ENCODE data around the gene KMT5C. TPM values are rescaled to one million over a fixed set of nuclear protein-coding genes. Genes with fewer than 3 reads are reported as not detected.

The KMT5C gene
- total RNA-seq, 1 donor from 2014 or later = 68.4 TPM

GRCh38 chr19:55348317-55349034 lies 8.8 kb downstream of the KMT5C start:
- no peak for TF ChIP-seq CTCF (IDR thresholded peaks at IDR 0.05; ENCODE audit: unreplicated experiment)
- H3K27ac Mint-ChIP-seq = peak overlapping the region; percentile 20
- no peak overlapping the region for H3K4me3 Mint-ChIP-seq (ENCODE audit: low read depth)
- no peaks in the 10 kb centered on the region for H3K9me3 Mint-ChIP-seq (ENCODE audit: low read depth)
- peaks cover 8% of the 10 kb centered on the region for H3K36me3 Mint-ChIP-seq (ENCODE audit: insufficient read depth)
- H3K4me1 Mint-ChIP-seq (ENCODE audit: low read depth) = peaks cover 6% of the 10 kb centered on the region
- no peak for DNase-seq (ENCODE audit: low spot score, unreplicated experiment)
- peaks cover 32% of the 10 kb centered on the region for H3K27me3 Mint-ChIP-seq

GRCh38 chr19:55350620-55351315 lies 11.1 kb downstream of the KMT5C start:
- DNase-seq (ENCODE audit: low spot score, unreplicated experiment) = no peak
- Mint-ChIP-seq H3K4me3 (ENCODE audit: low read depth) (no peak overlapping the region), H3K36me3 (ENCODE audit: insufficient read depth) (peaks cover 2% of the 10 kb centered on the region), H3K9me3 (ENCODE audit: low read depth) (no peaks in the 10 kb centered on the region), H3K27ac (no peak overlapping the region), H3K4me1 (ENCODE audit: low read depth) (peaks cover 6% of the 10 kb centered on the region), H3K27me3 (peaks cover 44% of the 10 kb centered on the region)
- no peak for TF ChIP-seq CTCF (IDR thresholded peaks at IDR 0.05; ENCODE audit: unreplicated experiment)

- Mint-ChIP-seq H3K27ac (no peak overlapping the region), H3K9me3 (ENCODE audit: low read depth) (no peaks in the 10 kb centered on the region), H3K27me3 (peaks cover 56% of the 10 kb centered on the region), H3K4me1 (ENCODE audit: low read depth) (peaks cover 6% of the 10 kb centered on the region), H3K36me3 (ENCODE audit: insufficient read depth) (peaks cover 2% of the 10 kb centered on the region), H3K4me3 (ENCODE audit: low read depth) (no peak overlapping the region)
- TF ChIP-seq CTCF (IDR thresholded peaks at IDR 0.05; ENCODE audit: unreplicated experiment) = no peak
- no peak for DNase-seq (ENCODE audit: low spot score, unreplicated experiment)
These were observed 12.4 kb downstream of the KMT5C start for GRCh38 chr19:55352040-55352439.

- Mint-ChIP-seq H3K4me3 (ENCODE audit: low read depth) (no peak overlapping the region), H3K36me3 (ENCODE audit: insufficient read depth) (peaks cover 2% of the 10 kb centered on the region), H3K4me1 (ENCODE audit: low read depth) (peaks cover 6% of the 10 kb centered on the region), H3K9me3 (ENCODE audit: low read depth) (no peaks in the 10 kb centered on the region), H3K27me3 (peaks cover 63% of the 10 kb centered on the region), H3K27ac (no peak overlapping the region)
- no peak for TF ChIP-seq CTCF (IDR thresholded peaks at IDR 0.05; ENCODE audit: unreplicated experiment)
- no peak for DNase-seq (ENCODE audit: low spot score, unreplicated experiment)
These were observed 13.0 kb downstream of the KMT5C start for GRCh38 chr19:55352549-55353145.

GRCh38 chr19:55353356-55353802 lies 13.7 kb downstream of the KMT5C start:
- no peak for TF ChIP-seq CTCF (IDR thresholded peaks at IDR 0.05; ENCODE audit: unreplicated experiment)

More at GRCh38 chr19:55353356-55353802, 13.7 kb downstream of the KMT5C start:
- H3K4me3 Mint-ChIP-seq (ENCODE audit: low read depth) = peak overlapping the region; percentile 42
- no peak overlapping the region for H3K27ac Mint-ChIP-seq
- H3K36me3 Mint-ChIP-seq (ENCODE audit: insufficient read depth) = no peaks in the 10 kb centered on the region
- H3K4me1 Mint-ChIP-seq (ENCODE audit: low read depth) = peaks cover 4% of the 10 kb centered on the region
- no peak for DNase-seq (ENCODE audit: low spot score, unreplicated experiment)
- H3K27me3 Mint-ChIP-seq = peaks cover 68% of the 10 kb centered on the region
- H3K9me3 Mint-ChIP-seq (ENCODE audit: low read depth) = no peaks in the 10 kb centered on the region

Data from progenitor cell of endocrine pancreas (in vitro differentiated cells).